Stomach smooth muscle (tissue), 2 donors: ENCODE measurements around the gene INPP4A.
A peak's percentile ranks its signal among the peaks of the same experiment; 100 is the strongest.

ENCODE experiments used
- H3K27ac ChIP-seq: one replicate; pipeline ENCODE4 v1.7.0; 2013; ENCODE audit warnings: mild to moderate bottlenecking, low read length, inconsistent platforms
- H3K27me3 ChIP-seq, 2 donors: one replicate each; pipeline ENCODE4 v1.7.0; 2013; ENCODE audit warnings: low read length in 2 of 2; ENCODE audit not compliant: insufficient read depth in 2 of 2, control insufficient read depth in 1 of 2
- H3K36me3 ChIP-seq, 2 donors: one replicate each; pipeline ENCODE4 v1.7.0; 2013; ENCODE audit warnings: low read length in 2 of 2; ENCODE audit not compliant: control insufficient read depth in 2 of 2, insufficient read depth in 2 of 2
- H3K4me1 ChIP-seq: one replicate; pipeline ENCODE4 v1.7.0; 2013; ENCODE audit warnings: low read length; ENCODE audit not compliant: control insufficient read depth, insufficient read depth
- H3K4me3 ChIP-seq, 2 donors: one replicate each; pipeline ENCODE4 v1.7.0; 2013; ENCODE audit warnings: low read length in 2 of 2
- H3K9ac ChIP-seq, 2 donors: one replicate each; pipeline ENCODE4 v1.7.0; 2013; ENCODE audit warnings: low read length in 2 of 2, mild to moderate bottlenecking in 1 of 2
- H3K9me3 ChIP-seq, 2 donors: one replicate each; pipeline ENCODE4 v1.7.0; 2013; ENCODE audit warnings: low read length in 2 of 2; ENCODE audit not compliant: control insufficient read depth in 2 of 2
- donor health status: healthy.
- donor health status: Pancreatic carcinoma.

The INPP4A gene

DNA sequence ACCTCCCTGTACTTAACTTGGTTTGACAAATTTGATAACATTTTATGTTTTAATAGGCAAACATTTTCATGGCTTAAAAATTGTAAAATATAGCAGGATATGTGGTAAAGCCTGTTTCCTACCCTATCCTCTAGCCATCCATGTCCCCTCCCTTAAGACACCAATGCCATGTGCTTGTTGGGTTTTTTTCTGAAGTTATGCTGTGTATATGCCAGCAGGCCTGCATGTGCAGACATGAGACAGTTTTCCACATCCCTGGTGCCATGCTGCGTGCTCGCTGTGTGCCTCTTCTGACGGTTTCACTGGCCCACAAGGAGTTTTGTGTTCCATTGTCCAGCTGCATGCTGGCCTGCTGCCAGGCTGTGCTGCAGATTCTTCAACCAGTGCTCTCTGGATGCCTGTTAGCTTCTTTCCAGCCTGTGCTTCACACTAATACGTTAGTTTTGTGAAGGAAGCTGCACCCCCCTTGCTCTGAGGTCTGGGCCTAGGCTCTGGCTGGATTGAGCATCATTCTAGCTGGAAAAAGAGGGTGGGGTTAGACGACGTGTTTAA is 16.9 kb downstream of the INPP4A start:
- no peaks in the 10 kb centered on the region for H3K27me3 ChIP-seq
- H3K27ac ChIP-seq, result no peak overlapping the region
- peaks cover 58% of the 10 kb centered on the region for H3K4me1 ChIP-seq
- H3K36me3 ChIP-seq, result no peaks in the 10 kb centered on the region
- H3K4me3 ChIP-seq, result no peak overlapping the region
- no peak overlapping the region for H3K9ac ChIP-seq
- H3K9me3 ChIP-seq, result no peaks in the 10 kb centered on the region

DNA sequence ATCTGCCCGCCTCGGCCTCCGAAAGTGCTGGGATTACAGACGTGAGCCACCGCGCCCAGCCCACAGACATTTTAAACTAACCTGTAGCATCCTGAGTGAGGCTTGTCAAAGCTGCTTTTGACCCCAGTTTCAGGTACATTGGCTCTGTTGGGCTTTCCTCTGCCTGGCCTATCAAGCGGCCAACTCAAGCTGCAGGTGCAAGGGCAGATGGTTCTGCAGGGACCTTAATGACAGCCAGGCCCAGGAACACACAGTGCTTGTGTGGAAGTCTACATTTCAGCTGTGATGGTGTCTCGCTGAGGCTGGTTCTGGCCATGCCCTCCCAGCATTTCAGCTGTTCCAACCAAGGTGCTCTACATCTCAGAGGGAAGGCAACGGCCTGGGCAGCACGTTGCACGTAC is 18.4 kb downstream of the INPP4A start:
- H3K4me1 ChIP-seq, result peaks cover 48% of the 10 kb centered on the region
- H3K9me3 ChIP-seq, result no peaks in the 10 kb centered on the region
- no peak overlapping the region for H3K4me3 ChIP-seq
- no peak overlapping the region for H3K9ac ChIP-seq
- H3K27me3 ChIP-seq, result no peaks in the 10 kb centered on the region
- H3K27ac ChIP-seq, result no peak overlapping the region
- no peaks in the 10 kb centered on the region for H3K36me3 ChIP-seq

DNA sequence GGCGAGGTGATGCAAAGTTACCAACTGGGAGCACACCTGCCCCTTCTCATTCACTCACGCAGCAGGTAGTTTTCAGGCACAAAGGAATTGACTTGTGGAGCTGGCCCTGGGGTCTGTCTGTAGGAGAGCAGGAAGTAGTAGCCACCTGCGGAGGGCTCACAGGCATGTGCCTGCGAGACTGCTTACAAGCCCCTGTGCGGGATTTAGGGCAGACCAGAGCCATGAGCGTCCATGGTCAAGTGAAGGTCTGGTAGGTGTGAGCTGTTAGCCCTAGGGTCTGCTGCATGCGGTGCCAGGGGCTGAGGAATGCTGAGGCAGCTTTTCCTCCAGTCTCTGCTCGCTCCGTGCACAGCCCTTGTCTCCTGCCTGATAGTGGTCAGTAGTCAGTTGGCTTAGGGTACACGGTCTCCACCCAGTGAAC is 18.9 kb downstream of the INPP4A start:
- no peak overlapping the region for H3K4me3 ChIP-seq
- peaks cover 46% of the 10 kb centered on the region for H3K4me1 ChIP-seq
- no peaks in the 10 kb centered on the region for H3K9me3 ChIP-seq
- no peaks in the 10 kb centered on the region for H3K36me3 ChIP-seq
- H3K27me3 ChIP-seq, result no peaks in the 10 kb centered on the region
- H3K27ac ChIP-seq, result no peak overlapping the region
- H3K9ac ChIP-seq, result no peak overlapping the region

DNA sequence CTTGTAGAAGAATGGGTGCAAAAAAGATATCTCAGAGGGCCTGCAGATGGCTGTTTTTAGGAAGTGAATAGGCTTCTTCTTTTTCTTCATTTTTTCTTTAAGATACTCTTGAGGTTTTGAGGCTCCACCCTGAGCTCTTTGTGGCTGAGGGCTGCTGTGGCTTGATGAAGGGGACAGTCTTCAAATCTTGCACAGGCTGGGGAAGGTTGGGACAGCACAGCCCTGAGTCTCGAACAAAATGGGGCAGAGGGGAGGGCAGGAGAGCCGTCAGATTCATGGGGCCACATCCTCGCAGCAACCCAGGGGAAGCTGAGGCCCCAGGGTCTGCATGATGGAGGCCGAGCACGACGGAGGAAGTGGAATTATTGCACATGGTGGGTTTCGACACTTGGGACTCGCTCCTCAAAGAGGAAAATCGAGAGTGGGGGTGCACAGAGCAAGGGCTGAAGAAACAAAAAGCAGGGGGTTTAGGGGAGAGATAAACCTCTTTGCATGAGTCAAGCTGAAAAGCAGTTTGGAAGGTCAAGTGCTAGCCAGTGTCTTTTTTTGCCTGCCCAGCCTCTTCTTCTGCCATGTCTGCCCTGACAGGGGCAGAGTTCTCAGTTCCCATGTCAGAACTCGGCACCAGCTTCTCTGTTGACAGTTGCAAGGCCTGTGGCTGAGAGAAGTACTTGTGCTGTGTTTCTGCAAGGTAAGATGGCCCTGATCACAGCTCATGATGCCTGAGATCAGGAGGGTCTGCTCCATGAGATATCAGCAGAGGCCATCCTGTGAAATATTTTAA is 19.5 kb downstream of the INPP4A start:
- Histone ChIP-seq H3K9ac (no peak overlapping the region), H3K27me3 (no peaks in the 10 kb centered on the region), H3K36me3 (no peaks in the 10 kb centered on the region), H3K27ac (peak overlapping the region; percentile 37), H3K4me3 (no peak overlapping the region), H3K4me1 (peaks cover 42% of the 10 kb centered on the region), H3K9me3 (no peaks in the 10 kb centered on the region)

DNA sequence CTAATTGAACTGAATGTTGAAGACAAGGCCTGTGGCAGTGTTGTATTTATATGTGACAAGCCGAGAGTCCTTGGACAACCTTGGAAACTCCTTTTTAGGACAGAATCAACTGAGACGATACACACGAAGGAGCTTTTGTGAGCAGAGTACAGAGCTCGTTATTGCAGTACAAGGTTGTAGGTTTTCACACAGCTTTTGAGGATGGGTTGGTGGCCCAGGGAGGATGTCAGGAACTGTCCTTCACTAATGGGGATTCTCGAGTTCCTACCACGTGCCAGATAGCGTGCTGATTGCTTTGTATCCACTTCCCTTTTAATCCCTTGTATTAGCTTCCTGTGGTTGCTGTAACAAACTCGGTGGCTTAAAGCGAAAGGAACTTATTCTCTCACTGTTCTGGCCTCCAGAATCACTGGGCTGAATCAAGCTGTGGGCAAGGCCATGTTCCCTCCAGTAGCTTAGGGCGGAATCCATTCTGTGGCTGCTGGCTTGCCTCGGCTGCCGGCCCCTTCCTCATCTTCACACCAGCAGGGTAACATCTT is 20.2 kb downstream of the INPP4A start:
- Histone ChIP-seq H3K27ac (peak overlapping the region; percentile 37), H3K27me3 (no peaks in the 10 kb centered on the region), H3K4me1 (peaks cover 37% of the 10 kb centered on the region), H3K9ac (peak overlapping the region in 1 of 2 donors; percentile 36), H3K9me3 (no peaks in the 10 kb centered on the region), H3K4me3 (no peak overlapping the region), H3K36me3 (peaks cover 0 to 1% of the 10 kb centered on the region in 2 donors)

DNA sequence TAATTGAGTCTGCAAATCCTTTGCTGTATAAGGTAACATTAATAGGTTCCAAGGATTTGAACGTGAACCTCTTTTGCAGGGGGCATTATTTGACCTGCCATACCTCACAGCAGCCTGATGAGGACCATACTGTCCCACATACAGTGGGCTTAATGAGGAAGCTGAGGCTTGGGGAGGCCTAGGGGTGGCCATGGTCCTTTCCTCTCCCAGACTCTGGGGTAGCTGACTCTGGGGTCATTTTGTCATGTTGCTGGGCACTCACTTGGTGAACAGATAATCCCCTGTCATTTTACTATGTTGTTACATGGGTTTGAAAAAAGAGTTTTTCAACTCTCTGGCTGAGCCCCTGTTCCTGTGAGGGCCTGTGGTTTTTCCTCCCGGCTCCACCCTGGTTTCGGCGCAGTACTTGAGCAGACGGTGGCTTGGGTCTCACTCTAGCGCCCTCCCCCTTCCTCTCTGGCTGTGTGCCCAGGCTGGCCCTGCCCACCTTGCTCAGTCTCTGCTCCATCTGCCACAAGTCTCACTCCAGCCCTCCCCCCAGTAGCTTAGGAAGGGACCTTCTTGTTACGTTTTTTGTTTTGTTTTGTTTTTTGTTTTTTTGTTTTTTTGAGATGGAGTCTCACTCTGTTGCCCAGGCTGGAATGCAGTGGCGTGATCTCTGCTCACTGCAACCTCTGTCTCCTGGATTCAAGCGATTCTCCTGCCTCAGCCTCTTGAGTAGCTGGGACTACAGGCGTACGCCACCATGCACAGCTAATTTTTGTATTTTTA is 21.0 kb downstream of the INPP4A start:
- Histone ChIP-seq H3K9me3 (no peaks in the 10 kb centered on the region), H3K4me3 (peak overlapping the region in 1 of 2 donors; percentile 3), H3K27me3 (no peaks in the 10 kb centered on the region), H3K27ac (peak overlapping the region; percentile 24), H3K36me3 (peaks cover 0 to 2% of the 10 kb centered on the region in 2 donors), H3K9ac (no peak overlapping the region), H3K4me1 (peaks cover 34% of the 10 kb centered on the region)

DNA sequence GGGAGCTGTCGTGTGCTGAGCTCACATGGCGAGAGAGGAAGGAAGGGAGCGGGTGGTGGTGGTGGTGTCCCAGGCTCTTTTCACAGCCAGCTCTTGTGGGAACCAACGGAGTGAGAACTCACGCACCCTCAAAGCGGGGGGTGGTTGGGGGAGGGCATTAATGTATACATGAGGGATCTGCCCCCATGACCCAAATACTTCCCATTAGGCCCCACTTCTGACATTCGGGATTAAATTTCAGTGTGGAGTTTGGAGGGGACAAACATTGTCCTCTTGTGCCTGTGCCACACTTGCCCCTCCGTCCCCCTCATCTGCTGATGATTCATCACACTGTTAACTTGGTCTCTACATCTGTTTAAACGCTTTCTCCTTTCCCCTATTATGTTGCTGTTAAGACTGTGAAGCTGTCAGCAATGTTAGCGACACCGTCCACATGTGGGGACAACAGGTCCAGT is 22.5 kb downstream of the INPP4A start:
- H3K4me1 ChIP-seq, result peaks cover 29% of the 10 kb centered on the region
- no peak overlapping the region for H3K9ac ChIP-seq
- H3K27ac ChIP-seq, result no peak overlapping the region
- no peak overlapping the region for H3K4me3 ChIP-seq
- no peaks in the 10 kb centered on the region for H3K27me3 ChIP-seq
- H3K36me3 ChIP-seq, result peaks cover 0 to 2% of the 10 kb centered on the region in 2 donors
- H3K9me3 ChIP-seq, result no peaks in the 10 kb centered on the region

DNA sequence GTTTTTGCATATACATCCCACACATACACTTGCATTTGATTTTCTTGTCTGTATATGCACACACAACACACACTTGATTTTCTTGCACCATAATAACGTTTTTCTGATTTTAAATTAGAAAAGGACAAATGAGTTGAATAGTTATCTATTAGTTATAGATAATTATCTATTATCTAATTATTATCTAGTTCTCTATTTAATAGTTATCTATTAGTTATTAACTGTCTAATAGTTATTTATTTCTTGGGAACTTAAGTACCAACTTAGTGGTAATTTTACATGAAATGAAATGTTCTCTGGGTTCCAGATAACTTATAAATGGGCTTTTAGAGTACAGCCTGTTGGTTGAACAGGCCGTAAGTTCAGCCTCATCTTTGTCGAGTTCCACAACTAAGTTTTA is 23.0 kb downstream of the INPP4A start:
- Histone ChIP-seq H3K4me1 (peaks cover 34% of the 10 kb centered on the region), H3K9me3 (no peaks in the 10 kb centered on the region), H3K4me3 (no peak overlapping the region), H3K9ac (no peak overlapping the region), H3K27ac (no peak overlapping the region), H3K27me3 (no peaks in the 10 kb centered on the region), H3K36me3 (peaks cover 0 to 2% of the 10 kb centered on the region in 2 donors)

DNA sequence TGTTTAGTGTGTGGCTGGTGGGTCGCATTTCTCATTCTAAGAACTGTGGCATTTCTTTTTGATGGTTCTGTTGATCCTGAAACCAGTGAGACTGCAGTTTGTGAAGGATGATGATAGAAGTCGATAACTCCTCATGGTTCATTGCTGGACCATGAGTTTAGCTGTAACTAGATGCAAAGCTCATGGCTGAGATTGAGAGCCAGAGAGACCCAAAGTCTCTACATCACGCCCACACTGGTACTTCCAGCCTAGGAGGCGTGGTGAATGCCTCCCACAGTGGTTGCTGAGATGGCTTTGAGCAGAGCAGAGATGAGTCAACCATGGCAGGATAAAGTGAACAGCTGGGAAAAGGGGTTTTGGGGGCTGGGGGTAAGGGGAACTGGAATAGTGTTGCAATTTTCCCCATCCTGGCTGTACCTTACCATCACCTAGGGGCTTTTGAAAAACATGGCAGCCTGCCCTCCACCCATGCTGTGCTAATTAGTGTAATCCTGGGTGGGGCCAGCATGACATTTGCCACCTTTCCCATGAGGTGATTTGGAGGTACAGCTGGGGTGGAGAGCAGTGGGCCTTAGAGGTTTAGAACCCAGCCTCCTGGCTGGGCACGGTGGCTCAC is 24.1 kb downstream of the INPP4A start:
- Histone ChIP-seq H3K36me3 (peaks cover 0 to 2% of the 10 kb centered on the region in 2 donors), H3K4me1 (peaks cover 35% of the 10 kb centered on the region), H3K27me3 (no peaks in the 10 kb centered on the region), H3K9me3 (no peaks in the 10 kb centered on the region), H3K9ac (no peak overlapping the region), H3K27ac (no peak overlapping the region), H3K4me3 (no peak overlapping the region)

DNA sequence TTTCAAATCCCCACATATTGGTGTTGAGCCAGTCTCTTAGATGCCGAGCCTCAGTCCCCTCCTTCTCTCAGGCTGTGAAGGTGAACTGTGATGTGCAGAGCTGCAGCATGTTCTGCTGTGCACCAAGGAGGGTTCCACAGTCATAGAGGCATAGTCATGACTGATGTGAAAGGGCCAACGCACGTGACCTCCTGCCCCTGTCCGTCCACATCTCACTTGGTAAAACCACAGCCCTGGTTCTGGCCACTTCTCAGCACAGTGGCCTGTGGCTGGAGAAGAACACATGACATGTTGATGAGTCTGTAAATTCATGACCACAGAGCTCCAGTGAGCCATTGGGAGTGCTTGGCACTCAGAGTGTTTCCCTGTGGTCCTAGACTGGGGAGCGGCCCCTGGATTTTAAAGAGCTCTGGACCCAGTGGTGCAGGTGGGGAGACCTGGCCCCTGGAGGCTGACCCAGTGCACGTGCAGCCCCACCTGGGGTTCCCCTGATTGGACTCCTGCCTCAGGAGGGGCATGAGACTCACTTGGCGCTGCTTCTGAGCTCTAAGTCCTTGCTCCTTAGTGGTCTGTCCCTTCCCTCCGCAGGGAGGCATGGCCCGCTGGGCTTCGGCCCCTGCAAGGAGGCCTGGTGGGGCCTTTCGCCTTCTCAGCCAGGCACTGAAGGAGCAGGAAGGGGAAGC is 25.3 kb downstream of the INPP4A start:
- H3K4me1 ChIP-seq, result peaks cover 34% of the 10 kb centered on the region

More for the DNA sequence above, 25.3 kb downstream of the INPP4A start:
- Histone ChIP-seq H3K9ac (no peak overlapping the region), H3K4me3 (no peak overlapping the region), H3K27ac (no peak overlapping the region), H3K36me3 (peaks cover 0 to 2% of the 10 kb centered on the region in 2 donors), H3K9me3 (no peaks in the 10 kb centered on the region), H3K27me3 (no peaks in the 10 kb centered on the region)
